H9 (cell line): ENCODE results near the gene SEC23B. TPM values are rescaled to one million over a fixed set of nuclear protein-coding genes. Genes with fewer than 3 reads are reported as not detected.

Experiments used
- DNase-seq: peaks from one replicate; pipeline ENCODE4 v3.0.0-alpha.2; 2017
- H2AFZ ChIP-seq: one replicate; pipeline ENCODE4 v1.6.1; 2013; ENCODE audit warnings: mild to moderate bottlenecking, low read length, control low read depth, moderate library complexity
- H2AK5ac ChIP-seq: 2 replicates; pipeline ENCODE4 v1.6.1; 2013; ENCODE audit warnings: low read length, control low read depth, mixed read lengths; ENCODE audit not compliant: insufficient read length
- H2BK120ac ChIP-seq: one replicate; pipeline ENCODE4 v1.6.1; 2013; ENCODE audit warnings: low read depth, mild to moderate bottlenecking, low read length, control low read depth, inconsistent platforms; ENCODE audit not compliant: poor library complexity, severe bottlenecking
- H2BK12ac ChIP-seq: 2 replicates; pipeline ENCODE4 v1.6.1; 2013; ENCODE audit warnings: low read length, control low read depth, mixed read lengths, low read depth; ENCODE audit not compliant: insufficient read length
- H2BK15ac ChIP-seq: 2 replicates; pipeline ENCODE4 v1.6.1; 2013; ENCODE audit warnings: low read depth, low read length, control low read depth
- H2BK20ac ChIP-seq: one replicate; pipeline ENCODE4 v1.6.1; 2013; ENCODE audit warnings: low read depth, mild to moderate bottlenecking, low read length, control low read depth, inconsistent platforms; ENCODE audit not compliant: poor library complexity, severe bottlenecking
- H2BK5ac ChIP-seq: 2 replicates; pipeline ENCODE4 v1.6.1; 2013; ENCODE audit warnings: low read length, control low read depth, mixed read lengths; ENCODE audit not compliant: insufficient read length
- H3K14ac ChIP-seq: 2 replicates; pipeline ENCODE4 v1.6.1; 2013; ENCODE audit warnings: low read length, control low read depth; ENCODE audit not compliant: insufficient read depth
- H3K18ac ChIP-seq: 2 replicates; pipeline ENCODE4 v1.6.1; 2013; ENCODE audit warnings: low read depth, mild to moderate bottlenecking, mixed read lengths, low read length, control low read depth; ENCODE audit not compliant: insufficient read length
- H3K23ac ChIP-seq: 2 replicates; pipeline ENCODE4 v1.6.1; 2013; ENCODE audit warnings: low read length, control low read depth, mixed read lengths, low read depth; ENCODE audit not compliant: insufficient read length
- H3K23me2 ChIP-seq: 2 replicates; pipeline ENCODE4 v1.6.1; 2013; ENCODE audit warnings: low read depth, mild to moderate bottlenecking, mixed read lengths, low read length, control low read depth; ENCODE audit not compliant: insufficient read length, poor library complexity, severe bottlenecking
- H3K27ac ChIP-seq: 2 replicates; pipeline ENCODE4 v1.5.1; 2013; ENCODE audit warnings: low read length, control low read depth, mixed read lengths, low read depth; ENCODE audit not compliant: insufficient read length
- H3K27me3 ChIP-seq: 2 replicates; pipeline ENCODE4 v1.6.1; 2013; ENCODE audit warnings: low read length, control low read depth, inconsistent platforms; ENCODE audit not compliant: insufficient read depth
- H3K4ac ChIP-seq: 2 replicates; pipeline ENCODE4 v1.6.1; 2013; ENCODE audit warnings: low read depth, mild to moderate bottlenecking, control low read depth, inconsistent platforms, low read length, moderate library complexity
- H3K4me1 ChIP-seq: 2 replicates; pipeline ENCODE4 v1.6.1; 2013; ENCODE audit warnings: low read length, control low read depth, inconsistent platforms; ENCODE audit not compliant: insufficient read depth
- H3K4me2 ChIP-seq: 2 replicates; pipeline ENCODE4 v1.6.1; 2013; ENCODE audit warnings: low read length, control low read depth, mixed read lengths; ENCODE audit not compliant: insufficient read length, insufficient read depth
- H3K56ac ChIP-seq: 2 replicates; pipeline ENCODE4 v1.6.1; 2013; ENCODE audit warnings: low read depth, mild to moderate bottlenecking, mixed read lengths, low read length, control low read depth; ENCODE audit not compliant: insufficient read length
- H3K79me1 ChIP-seq: 2 replicates; pipeline ENCODE4 v1.6.1; 2013; ENCODE audit warnings: low read depth, mild to moderate bottlenecking, moderate library complexity, low read length, control low read depth, inconsistent platforms; ENCODE audit not compliant: insufficient read depth, poor library complexity, severe bottlenecking
- H3K79me2 ChIP-seq: 2 replicates; pipeline ENCODE4 v1.6.1; 2013; ENCODE audit warnings: low read length, control low read depth, inconsistent platforms; ENCODE audit not compliant: insufficient read depth
- H3K9ac ChIP-seq: 2 replicates; pipeline ENCODE4 v1.6.1; 2013; ENCODE audit warnings: low read length, control low read depth, mixed read lengths; ENCODE audit not compliant: insufficient read length; ENCODE audit errors: extremely low read depth
- H3K9me3 ChIP-seq: one replicate; pipeline ENCODE4 v1.6.1; 2013; ENCODE audit warnings: low read depth, low read length, inconsistent platforms; ENCODE audit not compliant: control insufficient read depth
- H3T11ph ChIP-seq: one replicate; pipeline ENCODE4 v1.6.1; 2013; ENCODE audit warnings: mild to moderate bottlenecking, low read length, control low read depth, inconsistent platforms
- H4K20me1 ChIP-seq: one replicate; pipeline ENCODE4 v1.6.1; 2013; ENCODE audit not compliant: control insufficient read depth, insufficient read length, insufficient read depth
- H4K5ac ChIP-seq: 2 replicates; pipeline ENCODE4 v1.6.1; 2013; ENCODE audit warnings: low read depth, mild to moderate bottlenecking, mixed read lengths, low read length, control low read depth; ENCODE audit not compliant: insufficient read length
- H4K8ac ChIP-seq: replicated peaks from 2 replicates; pipeline ENCODE4 v1.6.1; 2013; ENCODE audit warnings: low read length, control low read depth, mixed read lengths, low read depth; ENCODE audit not compliant: insufficient read length
- H4K91ac ChIP-seq: 2 replicates; pipeline ENCODE4 v1.6.1; 2013; ENCODE audit warnings: low read depth, mild to moderate bottlenecking, moderate library complexity, mixed read lengths, low read length, control low read depth; ENCODE audit not compliant: insufficient read length
- H3K27ac Mint-ChIP-seq, 3 experiments: 2 replicates in 2 of 3; 3 replicates in 1 of 3; pipeline ENCODE4 v1.8.0; 2020 to 2021; ENCODE audit warnings: mixed read lengths in 3 of 3, mild to moderate bottlenecking in 1 of 3, moderate library complexity in 1 of 3
- H3K27me3 Mint-ChIP-seq: 2 replicates; pipeline ENCODE4 v1.8.0; 2021; ENCODE audit warnings: low read depth, mild to moderate bottlenecking, moderate library complexity, mixed read lengths
- H3K36me3 Mint-ChIP-seq, 3 experiments: 2 replicates in 2 of 3; 3 replicates in 1 of 3; pipeline ENCODE4 v1.8.0; 2020 to 2021; ENCODE audit warnings: low read depth in 3 of 3, mixed read lengths in 3 of 3; ENCODE audit not compliant: insufficient read depth in 1 of 3
- H3K4me1 Mint-ChIP-seq, 2 experiments: 2 replicates each; pipeline ENCODE4 v1.8.0; 2020; ENCODE audit warnings: mixed read lengths in 2 of 2
- H3K4me3 Mint-ChIP-seq, 2 experiments: 2 replicates in 1 of 2; 3 replicates in 1 of 2; pipeline ENCODE4 v1.8.0; 2020 to 2021; ENCODE audit warnings: mild to moderate bottlenecking in 2 of 2, mixed read lengths in 2 of 2, moderate library complexity in 1 of 2
- H3K9me3 Mint-ChIP-seq, 2 experiments: 2 replicates in 1 of 2; 3 replicates in 1 of 2; pipeline ENCODE4 v1.8.0; 2020; ENCODE audit warnings: mild to moderate bottlenecking in 2 of 2, mixed read lengths in 2 of 2, moderate library complexity in 1 of 2
- CTCF ChIP-seq: fragments of 200-600 bp; sonication (generic); conservative IDR thresholded peaks from 3 replicates; pipeline ENCODE4 v1.8.0; 2021; ENCODE audit warnings: antibody characterized with exemption, mild to moderate bottlenecking
- WGBS: extraction: QIAGEN DNeasy Blood & Tissue Kit; methylation state at CpG from one replicate; pipeline ENCODE4 v1.1.7; 2013; ENCODE audit warnings: missing lambda C conversion rate, low lambda C conversion rate, mixed read lengths; ENCODE audit not compliant: insufficient read length; ENCODE audit errors: extremely low coverage; 5-methylcytosine and 5-hydroxymethylcytosine counted together
- total RNA-seq: library from RNA; stranded (reverse); gene quantifications from 2 replicates; pipeline ENCODE4 v1.2.1, GENCODE V29; 2021

The SEC23B gene
- total RNA-seq, 1 experiment from 2014 or later: 65.9 TPM

GRCh38 chr20:18527339-18527738, 19.6 kb downstream of the SEC23B start:
- H3K27ac Mint-ChIP-seq: no peak overlapping the region; a peak in 1 of 7 replicates
- Histone ChIP-seq H2BK120ac (no peak overlapping the region), H2AK5ac (no peak overlapping the region), H3K18ac (no peak overlapping the region), H3K27ac (no peak overlapping the region), H3K23ac (no peak overlapping the region), H3K56ac (no peak overlapping the region), H3K4me1 (no peaks in the 10 kb centered on the region), H2BK20ac (no peak overlapping the region), H4K20me1 (no peaks in the 10 kb centered on the region), H3K9ac (no peak overlapping the region), H3K9me3 (no peaks in the 10 kb centered on the region), H3K14ac (no peak overlapping the region), H2AFZ (no peak overlapping the region), H4K5ac (no peak overlapping the region), H2BK12ac (no peak overlapping the region), H3K4me2 (no peak overlapping the region), H2BK5ac (no peak overlapping the region), H3K79me2 (no peaks in the 10 kb centered on the region), H3K4ac (no peak overlapping the region), H3K27me3 (no peaks in the 10 kb centered on the region), H3T11ph (no peak overlapping the region), H3K23me2 (no peaks in the 10 kb centered on the region), H4K8ac (no peak overlapping the region), H4K91ac (no peak overlapping the region), H2BK15ac (no peak overlapping the region), H3K79me1 (no peaks in the 10 kb centered on the region)
- no peak for DNase-seq
- peaks cover 35 to 82% (median 76%) of the 10 kb centered on the region in 3 experiments; a peak in 6 of 7 replicates for H3K36me3 Mint-ChIP-seq
- H3K9me3 Mint-ChIP-seq: no peaks in the 10 kb centered on the region
- TF ChIP-seq CTCF: no peak
- no CpG with 5 or more reads among the region's 2 CpGs for WGBS
- no peaks in the 10 kb centered on the region for H3K4me1 Mint-ChIP-seq
- no peak overlapping the region for H3K4me3 Mint-ChIP-seq
- H3K27me3 Mint-ChIP-seq: no peaks in the 10 kb centered on the region
